Measurements from ENCODE around the gene TXLNA.
"Not testable (repeated sequence)": the region's sequence is repeated elsewhere in the genome, so short reads cannot be mapped to it uniquely, and the experiment has no call there.

The TXLNA gene

GRCh38 chr1:32179443-32180185 lies at the start of gene TXLNA:
TSS of gene TXLNA (plus strand) at chr1:32179675. CDS start at chr1:32180346, 671 bp downstream.
- peak; percentile 65 for TF ChIP-seq ZFX (IDR thresholded peaks at IDR 0.05)
- no peak for TF ChIP-seq CTCF (conservative IDR thresholded peaks at IDR 0.05)

GRCh38 chr1:32133950-32134280 lies 45.6 kb upstream of the TXLNA start:
- H3K27ac ChIP-seq: not testable (repeated sequence)

More at GRCh38 chr1:32179443-32180185, at the start of gene TXLNA:
- peak within 1 kb of the TSS; percentile 94 for H3K27ac ChIP-seq

- H3K27ac ChIP-seq: no peak overlapping the region
- TF ChIP-seq ZFX (IDR thresholded peaks at IDR 0.05) (no peak), CTCF (conservative IDR thresholded peaks at IDR 0.05) (no peak)
Observed at GRCh38 chr1:32137111-32137510, 42.4 kb upstream of the TXLNA start.

- TF ChIP-seq CTCF (conservative IDR thresholded peaks at IDR 0.05) (no peak), ZFX (IDR thresholded peaks at IDR 0.05) (no peak)
- no peak overlapping the region for H3K27ac ChIP-seq
Observed at GRCh38 chr1:32138965-32139364, 40.5 kb upstream of the TXLNA start.

GRCh38 chr1:32142446-32143301 lies 36.8 kb upstream of the TXLNA start:
- TF ChIP-seq ZFX (IDR thresholded peaks at IDR 0.05) (no peak), CTCF (conservative IDR thresholded peaks at IDR 0.05) (no peak)
- peak overlapping the region; percentile 20; the same call in 1 of the 2 replicates for H3K27ac ChIP-seq

- peak overlapping the region; percentile 20; the same call in 1 of the 2 replicates for H3K27ac ChIP-seq
Observed at GRCh38 chr1:32143302-32143695, 36.2 kb upstream of the TXLNA start.

- TF ChIP-seq ZFX (IDR thresholded peaks at IDR 0.05): no peak
- TF ChIP-seq CTCF (conservative IDR thresholded peaks at IDR 0.05): no peak
- no peak overlapping the region for H3K27ac ChIP-seq
Observed at GRCh38 chr1:32144033-32144432, 35.4 kb upstream of the TXLNA start.

- H3K27ac ChIP-seq: not testable (repeated sequence)
Observed at GRCh38 chr1:32147799-32148198, 31.7 kb upstream of the TXLNA start.

GRCh38 chr1:32150847-32151246 lies 28.6 kb upstream of the TXLNA start:
- H3K27ac ChIP-seq: no peak overlapping the region
- no peak for TF ChIP-seq ZFX (IDR thresholded peaks at IDR 0.05)
- no peak for TF ChIP-seq CTCF (conservative IDR thresholded peaks at IDR 0.05)

Data from C4-2B (cell line).